ENCODE data around the gene POLA1.

Gene POLA1

DNA sequence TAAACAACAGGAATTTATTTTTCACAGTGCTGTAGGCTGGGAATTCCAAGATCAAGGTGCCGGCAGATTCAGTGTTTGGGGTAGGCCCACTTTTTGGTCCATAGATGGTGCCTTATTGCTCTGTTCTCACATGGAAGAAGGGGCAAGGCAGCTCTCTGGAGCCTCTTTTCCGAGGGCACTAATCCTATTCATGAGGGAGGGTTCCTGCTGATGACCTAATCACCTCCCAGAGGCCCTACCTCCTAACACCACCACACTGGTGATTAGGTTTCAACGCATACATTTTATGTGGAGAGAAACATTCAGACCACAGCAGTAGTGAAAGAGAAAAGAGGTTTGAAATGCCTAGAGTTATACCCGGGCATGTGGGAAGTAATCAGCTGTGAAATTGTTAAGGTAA, 1.4 kb upstream of the POLA1 start:
- no peak for DNase-seq

DNA sequence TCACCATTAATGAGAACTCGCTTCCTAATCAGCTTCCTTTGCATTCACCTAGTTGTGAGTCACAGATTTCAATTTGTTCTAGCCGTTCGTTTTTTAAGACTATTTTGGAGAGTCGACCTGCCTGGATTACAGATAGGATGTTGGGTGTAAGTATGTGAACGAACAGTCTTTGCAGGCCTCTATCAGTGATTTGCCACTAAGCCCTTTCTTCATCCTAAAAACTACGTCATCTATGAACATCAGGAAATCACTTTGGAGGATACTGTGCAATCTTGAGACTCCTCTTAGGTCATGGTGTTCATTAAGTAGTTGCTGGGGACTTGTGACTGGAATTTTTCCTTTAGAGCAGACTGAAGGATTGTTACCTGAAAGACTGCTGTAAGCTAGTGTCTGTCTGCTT, 1.1 kb downstream of the POLA1 start:
- no peak for DNase-seq

DNA sequence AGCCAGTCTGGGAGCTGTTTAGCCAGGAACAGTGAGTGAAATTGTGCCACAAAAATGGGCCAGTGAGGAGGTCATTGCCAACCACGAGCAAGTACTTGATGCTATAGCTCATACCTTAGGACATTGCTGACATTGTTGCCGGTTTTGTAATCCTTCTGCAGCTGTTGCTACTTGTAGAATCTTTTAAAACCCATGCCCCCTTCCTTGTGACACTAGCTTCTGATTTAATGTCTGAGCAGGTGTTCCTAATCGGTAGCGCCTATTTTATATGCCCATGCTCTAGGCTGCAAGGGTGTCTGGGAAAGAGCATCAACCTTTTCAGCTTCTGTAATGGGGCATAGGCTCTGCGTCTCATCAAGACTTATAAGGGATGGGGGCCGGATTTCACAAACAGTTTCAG, 2.6 kb downstream of the POLA1 start:
- no peak for DNase-seq

DNA sequence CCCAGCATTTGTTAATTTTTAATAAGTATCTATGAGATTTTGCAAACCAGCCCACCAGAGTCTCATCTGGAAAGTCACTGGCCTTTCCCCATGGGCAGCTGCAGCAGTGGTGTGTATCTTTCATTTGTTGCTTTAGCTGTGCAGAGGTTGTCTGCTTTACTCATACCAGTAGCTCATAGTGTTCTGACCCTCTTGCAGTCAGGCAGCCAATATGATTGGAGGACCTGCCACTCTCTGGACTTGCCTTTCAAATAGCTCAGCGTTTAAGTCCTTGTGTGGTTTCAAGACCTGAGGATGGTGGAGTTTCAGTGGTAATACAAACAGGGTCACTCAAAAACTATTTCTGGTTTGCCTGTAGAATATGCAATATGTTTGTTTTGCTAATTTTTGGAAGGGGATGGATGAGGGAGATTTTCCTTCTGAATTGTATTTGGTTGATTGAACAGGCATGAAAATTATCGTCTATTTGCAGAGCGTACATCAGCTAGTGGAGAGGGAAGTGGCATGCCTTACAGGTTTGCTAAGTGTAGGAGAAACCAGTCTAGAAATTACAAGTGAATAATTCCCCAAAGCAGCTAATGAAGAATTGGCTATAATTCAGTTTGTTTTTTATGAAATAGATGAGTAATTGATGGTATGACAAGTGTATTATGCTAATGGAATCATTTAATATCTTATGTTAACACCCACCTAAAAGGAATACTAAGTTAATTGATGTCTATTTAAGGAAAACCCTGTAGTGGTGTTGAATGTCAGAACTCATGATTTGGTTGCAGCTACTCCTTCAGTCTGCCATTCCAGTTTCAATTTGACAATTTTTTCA, 8.9 kb downstream of the POLA1 start:
- DNase-seq: no peak

DNA sequence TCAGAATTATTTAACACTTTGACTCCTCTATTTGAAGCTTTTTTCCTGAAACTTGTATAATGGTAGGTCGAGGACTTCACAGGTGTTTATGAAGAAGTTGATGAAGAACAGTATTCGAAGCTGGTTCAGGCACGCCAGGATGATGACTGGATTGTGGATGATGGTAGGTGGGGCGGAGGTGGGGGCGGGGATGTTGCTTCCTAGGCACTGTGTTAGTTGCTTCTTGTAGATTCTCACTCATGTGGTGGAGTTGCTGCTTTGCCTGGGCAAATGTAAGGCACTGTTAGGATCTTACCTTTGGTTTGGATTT, 9.4 kb downstream of the POLA1 start:
- no peak for DNase-seq

DNA sequence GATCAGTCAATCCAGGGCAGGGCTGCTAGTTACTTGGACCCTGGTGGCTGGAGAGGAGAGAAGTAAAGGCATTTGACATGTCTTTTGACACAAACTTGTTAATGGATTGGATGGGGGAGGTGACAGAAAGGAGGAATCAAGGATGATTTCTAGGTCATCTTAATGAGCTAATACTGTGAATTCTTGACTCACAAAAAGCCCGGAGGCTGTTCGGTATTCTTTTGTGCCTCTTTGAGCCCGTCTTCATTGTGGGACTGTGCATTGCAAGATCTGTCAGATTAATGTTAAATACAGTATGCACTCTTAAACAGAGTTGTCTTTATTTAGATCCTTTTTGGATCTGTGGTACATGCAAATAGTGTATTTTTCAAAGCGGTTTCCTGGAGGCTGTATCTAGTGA, 25.1 kb downstream of the POLA1 start:
- no peak for DNase-seq

DNA sequence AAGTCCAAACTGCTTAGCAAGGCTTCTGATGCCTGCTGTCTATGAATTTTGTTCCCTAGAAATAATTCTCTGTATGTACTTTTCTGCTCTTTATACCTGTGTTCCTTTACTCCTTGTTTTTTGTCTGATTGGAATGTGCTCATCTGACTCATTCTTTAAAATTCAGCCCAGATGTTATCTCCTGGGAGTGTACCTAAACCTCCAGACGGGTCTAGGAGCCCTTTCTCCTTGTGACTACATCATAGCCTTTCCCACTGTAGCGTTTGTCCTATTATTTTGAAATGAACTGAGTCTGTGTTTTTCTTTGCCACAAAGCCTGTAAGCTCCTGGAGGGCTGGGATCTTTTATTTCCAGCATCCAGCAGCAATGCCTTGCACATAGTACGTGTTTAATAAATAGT, 26.3 kb downstream of the POLA1 start:
- DNase-seq: no peak

DNA sequence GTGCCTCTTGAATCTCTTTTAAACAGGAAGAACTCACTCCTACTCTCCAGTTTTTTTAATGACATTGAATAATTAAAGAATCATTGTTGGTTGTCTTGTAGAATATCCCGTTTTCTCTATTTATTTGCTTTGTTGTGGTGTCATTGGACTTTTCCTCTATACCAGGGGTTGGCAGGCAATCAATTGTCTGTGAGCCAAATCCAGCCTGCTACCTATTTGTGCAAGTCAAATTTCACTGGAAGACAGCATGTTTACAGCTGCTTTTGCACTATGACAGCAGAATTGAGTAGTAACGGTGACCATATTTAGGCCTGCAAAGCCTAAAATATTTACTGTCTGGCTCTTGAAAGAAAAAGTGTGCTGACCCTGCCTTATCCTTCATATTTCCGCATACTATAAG, 34.8 kb downstream of the POLA1 start:
- DNase-seq: no peak

DNA sequence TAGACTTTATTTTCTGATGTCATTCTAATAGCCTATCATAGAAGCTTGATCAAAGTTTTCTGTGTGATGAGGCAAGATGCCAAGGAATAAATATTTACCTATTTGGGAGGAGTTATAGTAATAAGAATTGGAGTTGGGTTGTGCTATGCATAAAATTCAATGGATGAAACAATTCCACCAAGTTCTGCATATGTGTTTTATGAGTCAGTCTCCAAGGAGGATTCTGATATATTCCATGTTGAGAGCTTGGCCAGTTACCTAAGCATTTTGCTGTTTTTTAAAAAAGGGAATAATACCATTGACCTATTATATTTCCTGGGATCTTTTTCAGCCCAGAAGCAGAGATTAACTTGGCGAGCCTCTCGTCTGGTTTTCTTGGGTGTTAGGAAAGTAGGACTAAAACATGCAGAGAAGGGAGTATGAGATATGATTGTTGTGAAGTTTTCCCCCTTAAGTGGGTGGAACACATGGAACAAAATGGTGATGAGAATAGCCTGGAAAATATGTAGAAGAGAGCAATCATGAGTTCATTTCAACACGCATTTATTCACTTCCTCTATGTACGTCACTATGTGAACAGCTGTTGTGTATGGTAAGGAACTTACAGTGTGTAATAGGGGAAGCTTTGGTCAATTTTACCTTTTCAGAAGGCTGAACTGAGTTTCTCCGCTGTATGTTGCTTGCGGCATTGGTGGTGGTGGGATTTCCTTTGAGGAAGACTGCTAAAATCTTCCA, 39.2 kb downstream of the POLA1 start:
- DNase-seq: no peak

DNA sequence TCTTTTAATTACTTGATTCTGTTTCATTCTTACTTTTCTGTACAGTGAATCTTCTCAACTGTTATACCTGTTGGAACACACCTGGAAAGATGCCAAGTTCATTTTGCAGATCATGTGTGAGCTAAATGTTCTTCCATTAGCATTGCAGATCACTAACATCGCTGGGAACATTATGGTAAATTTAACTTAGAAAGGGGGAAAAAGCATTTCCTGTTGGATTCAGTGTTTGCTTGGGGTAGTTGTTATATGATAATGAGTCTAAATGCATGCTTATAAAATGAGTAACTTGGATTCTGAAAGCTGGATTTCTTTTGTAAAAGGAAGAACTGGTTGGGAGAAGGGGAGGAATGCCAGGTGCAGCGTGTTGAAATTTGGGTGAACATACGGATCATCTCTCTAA, 47.6 kb downstream of the POLA1 start:
- no peak for DNase-seq

DNA sequence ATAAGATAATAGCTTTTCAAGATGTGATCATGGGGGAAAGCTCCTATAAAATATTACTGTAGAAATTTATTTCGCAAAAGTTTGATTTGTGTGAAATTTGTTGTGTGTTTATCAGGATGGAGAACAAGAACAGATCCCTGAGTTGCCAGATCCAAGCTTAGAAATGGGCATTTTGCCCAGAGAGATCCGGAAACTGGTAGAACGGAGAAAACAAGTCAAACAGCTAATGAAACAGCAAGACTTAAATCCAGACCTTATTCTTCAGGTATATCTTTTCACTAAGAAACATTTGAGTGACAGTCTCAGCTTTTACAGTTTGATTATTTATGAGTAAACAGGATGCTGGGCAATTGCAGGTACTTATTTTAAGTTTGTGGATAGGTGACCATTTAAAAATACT, 54.5 kb downstream of the POLA1 start:
- no peak for DNase-seq

DNA sequence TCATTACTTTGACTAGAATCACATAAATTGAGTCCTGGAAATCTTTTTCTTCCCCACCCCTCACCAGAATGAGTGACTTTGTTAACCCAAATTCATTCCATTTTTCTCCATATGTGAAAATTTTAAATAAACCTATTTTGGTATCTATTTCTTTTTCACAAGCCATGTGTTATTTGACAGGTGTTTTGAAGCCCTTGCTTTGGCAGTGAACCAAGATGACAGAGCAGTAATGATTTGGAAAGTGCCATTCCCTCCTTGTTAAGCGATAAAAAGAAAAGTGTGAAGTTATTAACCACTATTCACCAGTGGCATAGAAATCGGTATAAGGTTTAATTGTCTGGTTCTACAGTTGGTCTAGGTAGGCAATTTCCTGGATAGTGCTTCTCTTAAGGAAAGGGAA, 66.1 kb downstream of the POLA1 start:
- no peak for DNase-seq

DNA sequence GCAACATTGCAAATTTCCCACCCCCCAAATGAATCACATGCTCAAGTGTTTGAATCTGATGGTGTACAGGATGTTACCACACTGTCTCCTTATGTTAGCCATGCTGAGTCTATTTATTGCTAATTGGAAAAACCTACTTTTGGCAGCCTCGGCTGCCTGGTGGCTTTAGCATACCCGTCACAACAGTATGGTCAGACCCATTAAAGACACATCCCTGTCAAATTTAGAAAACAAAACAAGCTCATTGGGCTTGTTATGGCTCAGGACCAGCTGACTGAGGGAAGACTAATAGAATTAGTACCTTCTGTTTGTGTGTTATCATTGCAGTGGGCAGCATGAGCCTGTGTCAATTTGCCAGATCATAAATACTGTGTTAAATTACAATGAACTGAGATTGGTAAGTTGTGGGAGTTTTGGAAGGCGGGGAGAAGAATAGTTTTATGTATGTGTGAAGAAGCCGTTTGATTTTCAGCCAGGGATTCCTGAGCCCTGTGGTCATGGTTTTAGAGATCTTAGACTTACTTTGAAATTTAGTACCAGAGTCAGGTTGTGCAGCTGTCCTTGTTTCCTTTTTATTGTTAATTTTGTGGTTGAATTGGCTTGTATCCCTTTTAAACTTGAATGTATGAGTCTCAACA, 66.8 kb downstream of the POLA1 start:
- peak in 1 of 2 experiments; percentile 4 for DNase-seq

DNA sequence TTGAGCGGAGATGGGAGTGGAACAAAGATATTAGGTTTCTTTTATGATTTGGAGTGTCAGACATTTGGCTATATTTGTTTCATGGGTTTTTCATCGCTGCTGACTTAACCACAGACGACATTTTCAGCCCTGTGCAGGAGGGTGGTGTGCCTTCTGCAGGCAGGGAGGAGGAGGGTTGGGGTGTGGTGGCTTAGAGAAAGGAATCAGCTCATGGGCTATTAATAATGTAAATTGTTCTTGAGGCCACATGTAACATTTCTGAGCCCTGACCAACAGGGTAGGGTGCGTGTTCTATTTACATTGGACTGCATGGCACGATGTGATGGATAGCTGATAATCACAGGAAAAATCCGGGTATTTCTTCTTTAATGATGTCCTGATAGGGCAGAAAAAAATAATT, 67.6 kb downstream of the POLA1 start:
- DNase-seq: no peak

DNA sequence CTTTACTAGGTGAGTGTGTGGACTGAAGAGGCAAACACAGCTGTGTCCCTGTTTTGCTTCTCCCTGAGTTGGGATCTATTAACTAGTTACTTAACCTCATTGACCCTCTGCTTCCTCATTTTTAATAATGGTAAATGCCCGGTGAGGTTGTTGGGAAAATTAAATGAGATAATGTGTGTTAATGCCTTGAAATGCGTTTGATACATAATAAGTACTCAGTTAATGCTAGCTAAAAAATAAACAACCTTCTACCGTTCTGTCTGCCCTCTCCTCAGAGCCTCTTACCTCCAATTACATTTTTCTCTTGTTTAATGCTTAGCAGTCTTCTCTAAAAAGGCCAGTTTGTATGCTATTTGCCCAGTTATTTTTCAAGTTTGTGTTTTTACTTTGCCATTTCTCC, 70.3 kb downstream of the POLA1 start:
- DNase-seq: no peak

DNA sequence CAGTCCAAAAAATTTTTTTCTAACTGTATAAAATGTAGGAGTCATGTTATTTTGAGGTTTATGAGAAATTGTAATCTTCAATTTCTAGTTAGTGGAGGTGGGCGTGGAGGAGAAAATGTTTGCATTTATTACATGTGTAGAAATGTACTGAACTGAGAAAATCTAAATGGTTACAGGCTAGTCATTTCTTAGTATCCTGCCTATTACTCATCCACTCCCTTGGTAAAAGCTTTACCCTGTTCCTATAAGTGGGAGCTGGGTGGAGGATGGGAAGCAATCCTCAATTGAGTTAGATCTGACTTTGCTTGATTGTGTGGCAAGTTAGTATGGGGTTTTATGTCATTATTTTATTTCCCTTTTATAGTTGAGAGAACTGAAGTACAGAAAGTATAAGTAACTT, 73.8 kb downstream of the POLA1 start:
- DNase-seq: no peak

DNA sequence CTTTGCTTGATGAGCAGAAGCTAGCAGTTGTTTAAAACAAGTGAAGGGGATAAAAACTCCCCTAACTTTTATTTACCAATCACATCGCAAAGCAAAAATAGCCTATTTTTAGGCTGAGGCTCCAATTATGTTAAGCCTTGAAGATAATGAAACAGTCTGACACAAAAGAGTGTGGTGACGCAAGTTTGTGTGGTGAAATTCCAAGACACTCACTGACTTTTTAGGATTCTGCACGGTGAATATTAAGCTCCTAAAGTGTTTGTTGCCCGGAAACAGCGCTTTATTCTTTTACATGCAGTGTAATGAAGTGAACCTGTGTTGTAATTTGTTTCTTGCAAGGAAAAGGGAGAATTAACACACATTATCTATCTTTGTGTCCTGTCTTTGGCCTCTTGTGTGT, 74.8 kb downstream of the POLA1 start:
- DNase-seq: no peak

DNA sequence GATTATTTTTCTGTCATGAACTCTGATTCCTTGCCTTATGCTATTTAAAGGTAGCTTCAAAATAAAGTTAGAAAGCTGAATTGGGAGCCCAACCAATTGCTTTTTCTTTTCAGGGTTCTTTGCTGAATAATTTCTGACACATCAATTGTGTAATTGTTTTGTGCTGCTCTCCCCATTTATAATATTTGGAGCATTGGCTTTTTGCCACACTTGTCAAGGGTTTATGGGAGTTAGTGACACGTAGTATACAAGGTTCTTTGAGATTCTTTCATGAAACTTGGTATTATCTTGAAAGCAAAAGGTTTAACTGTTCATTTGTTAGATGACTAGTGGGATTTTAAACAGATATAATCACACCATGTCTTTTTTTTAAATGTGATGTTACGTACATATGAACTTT, 80.9 kb downstream of the POLA1 start:
- no peak for DNase-seq

DNA sequence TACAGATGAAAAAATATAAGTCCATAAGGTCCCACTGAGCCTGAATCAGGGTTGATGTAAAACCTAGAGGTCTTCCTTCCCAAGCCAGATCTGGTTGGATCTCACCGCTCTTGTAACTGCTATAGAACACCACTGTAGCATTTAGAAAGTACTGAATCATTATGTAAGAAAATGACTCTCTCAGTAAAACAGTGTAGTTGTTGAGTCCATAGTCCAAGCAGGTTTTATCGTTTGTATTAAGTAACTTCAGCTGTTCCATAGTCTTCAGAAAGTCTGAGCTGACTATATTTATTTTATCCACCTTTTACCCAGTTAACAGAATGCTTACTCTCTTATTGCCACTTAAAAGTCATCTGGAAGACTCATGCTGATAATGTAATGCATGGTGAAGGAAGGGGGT, 82.2 kb downstream of the POLA1 start:
- DNase-seq: no peak

DNA sequence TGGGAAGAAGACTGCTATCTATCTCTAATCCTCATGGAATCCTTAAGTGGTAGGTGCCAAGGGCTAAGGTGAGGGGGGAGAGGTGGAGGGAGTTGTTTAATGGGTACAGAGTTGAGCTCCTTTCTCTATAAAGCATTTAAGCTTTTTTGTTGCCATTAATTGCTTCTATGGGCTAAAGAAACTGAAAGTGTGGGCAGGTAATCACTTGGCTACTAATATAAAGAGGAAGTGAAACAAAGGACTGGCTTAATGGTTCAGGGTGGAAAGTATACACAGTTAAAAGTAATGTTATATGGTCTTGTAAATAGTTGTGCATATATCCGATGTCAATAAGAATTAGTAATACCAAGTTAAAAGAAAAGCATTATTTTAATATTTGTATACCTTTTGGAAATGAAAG, 83.9 kb downstream of the POLA1 start:
- no peak for DNase-seq

DNA sequence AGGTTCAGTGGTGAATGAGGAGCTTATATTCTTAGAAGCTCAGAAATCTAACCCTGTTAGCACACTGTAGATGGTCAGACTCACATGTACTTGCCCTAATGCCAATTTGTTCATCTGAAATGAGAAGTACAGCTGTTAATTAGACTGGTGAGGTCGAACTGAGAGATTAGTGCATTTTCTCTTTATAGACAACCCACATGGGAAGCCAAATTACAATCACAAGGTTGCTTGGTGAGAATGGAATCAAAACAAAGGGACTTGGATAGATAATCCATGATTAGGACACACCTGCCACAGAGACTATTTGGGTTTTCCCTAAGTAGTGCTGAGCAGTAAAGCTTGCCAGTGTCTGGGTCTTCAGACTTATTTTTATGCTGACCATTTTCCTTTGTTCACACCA, 88.3 kb downstream of the POLA1 start:
- DNase-seq: no peak

DNA sequence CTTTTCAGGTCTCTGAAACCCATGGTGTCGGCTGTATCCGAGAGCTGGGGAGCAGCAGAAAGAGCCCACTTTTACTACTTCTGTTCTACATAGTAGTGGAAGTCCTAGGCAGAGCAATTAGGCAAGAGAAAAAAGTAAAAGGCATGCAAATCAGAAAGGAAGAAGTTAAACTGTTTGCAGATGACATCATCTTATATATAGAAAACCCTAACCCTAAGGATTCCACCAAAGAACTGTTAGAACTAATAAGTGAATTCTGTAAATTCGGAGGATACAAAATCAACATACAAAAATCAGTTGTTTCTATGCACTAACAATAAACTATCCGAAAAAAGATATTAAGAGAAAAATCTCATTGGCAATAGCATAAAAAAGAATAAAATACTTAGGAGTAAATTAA, 95.3 kb downstream of the POLA1 start:
- DNase-seq: no peak

DNA sequence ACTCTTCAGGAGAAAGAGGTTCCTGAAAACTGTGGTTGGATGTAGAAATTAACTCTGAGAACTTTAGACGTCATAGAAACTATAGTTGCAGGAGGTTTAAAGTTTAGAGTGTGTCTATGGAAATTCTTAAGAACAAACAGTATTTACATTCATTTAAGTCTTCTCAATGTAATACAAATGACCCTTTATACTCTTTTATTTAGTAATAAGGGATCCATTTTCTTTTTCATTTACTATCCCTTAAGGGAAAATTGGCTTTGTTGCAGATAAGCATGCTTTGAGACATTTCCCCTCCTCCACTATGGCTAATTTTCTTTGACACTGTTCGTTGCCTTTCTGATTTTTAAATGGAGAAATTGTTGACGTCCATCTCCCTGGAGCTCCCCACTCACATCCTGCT, 96.4 kb downstream of the POLA1 start:
- no peak for DNase-seq

DNA sequence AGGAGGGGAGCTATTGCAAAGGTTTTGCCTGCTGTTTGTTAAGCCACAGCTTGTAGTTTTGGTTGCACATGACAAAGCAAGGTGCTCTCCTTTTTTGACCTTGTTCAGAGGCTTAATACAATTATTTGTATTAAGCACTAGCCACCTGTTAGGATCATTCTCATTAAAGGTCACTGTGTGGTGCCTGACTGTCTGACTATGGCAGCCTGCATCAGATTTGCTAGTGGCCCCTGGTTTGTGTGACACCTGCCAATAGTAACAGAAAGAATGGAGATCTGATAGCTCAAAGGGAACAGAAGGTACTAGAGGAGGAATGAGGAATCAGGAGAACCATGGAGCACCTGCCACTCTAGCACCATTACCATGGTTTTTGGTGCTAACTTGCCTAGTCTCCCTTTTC, 102.5 kb downstream of the POLA1 start:
- no peak for DNase-seq

All from cerebellar nuclear complex (tissue), 1 donor.